ENCODE results near the gene GPC4. TPM values are rescaled to one million over a fixed set of nuclear protein-coding genes. Genes with fewer than 3 reads are reported as not detected.

The GPC4 gene
- total RNA-seq, 2 donors from 2014 or later = 3.8 to 5.8 TPM

- Histone ChIP-seq H3K27me3 (no peaks in the 10 kb centered on the region), H3K4me1 (no peaks in the 10 kb centered on the region), H3K4me3 (no peak overlapping the region), H3K36me3 (no peaks in the 10 kb centered on the region), H3K9me3 (no peaks in the 10 kb centered on the region), H3K27ac (no peak overlapping the region)
- no peak for TF ChIP-seq CTCF (IDR thresholded peaks at IDR 0.05)
- DNase-seq (ENCODE audit: low spot score) = no peak
Observed at GRCh38 chrX:133437356-133437755, 22.1 kb upstream of the GPC4 start.

- DNase-seq (ENCODE audit: low spot score) = no peak
- Histone ChIP-seq H3K36me3 (no peaks in the 10 kb centered on the region), H3K4me1 (no peaks in the 10 kb centered on the region), H3K27ac (no peak overlapping the region), H3K27me3 (no peaks in the 10 kb centered on the region), H3K4me3 (no peak overlapping the region), H3K9me3 (no peaks in the 10 kb centered on the region)
- TF ChIP-seq CTCF (IDR thresholded peaks at IDR 0.05) = no peak
Observed at GRCh38 chrX:133435544-133436124, 20.3 kb upstream of the GPC4 start.

- no peak for TF ChIP-seq CTCF (IDR thresholded peaks at IDR 0.05)
- H3K27me3 ChIP-seq = no peaks in the 10 kb centered on the region
Observed at GRCh38 chrX:133434197-133434820, 19.0 kb upstream of the GPC4 start.

GRCh38 chrX:133419911-133420310 is 4.6 kb upstream of the GPC4 start:
- H3K27ac ChIP-seq = no peak overlapping the region
- H3K4me1 ChIP-seq = peaks cover 0 to 6% of the 10 kb centered on the region in 2 donors
- no peak overlapping the region for H3K4me3 ChIP-seq
- H3K27me3 ChIP-seq = no peaks in the 10 kb centered on the region
- no peaks in the 10 kb centered on the region for H3K9me3 ChIP-seq
- no peak for DNase-seq (ENCODE audit: low spot score)
- TF ChIP-seq CTCF (IDR thresholded peaks at IDR 0.05) = no peak
- no peaks in the 10 kb centered on the region for H3K36me3 ChIP-seq

More at GRCh38 chrX:133434197-133434820, 19.0 kb upstream of the GPC4 start:
- no peak for DNase-seq (ENCODE audit: low spot score)
- Histone ChIP-seq H3K36me3 (no peaks in the 10 kb centered on the region), H3K9me3 (no peaks in the 10 kb centered on the region), H3K27ac (no peak overlapping the region), H3K4me3 (no peak overlapping the region), H3K4me1 (no peaks in the 10 kb centered on the region)

- Histone ChIP-seq H3K27me3 (no peaks in the 10 kb centered on the region), H3K4me3 (no peak overlapping the region), H3K4me1 (peaks cover 0 to 6% of the 10 kb centered on the region in 2 donors), H3K36me3 (no peaks in the 10 kb centered on the region), H3K9me3 (no peaks in the 10 kb centered on the region), H3K27ac (no peak overlapping the region)
- no peak for DNase-seq (ENCODE audit: low spot score)
- no peak for TF ChIP-seq CTCF (IDR thresholded peaks at IDR 0.05)
Observed at GRCh38 chrX:133418588-133418987, 3.3 kb upstream of the GPC4 start.

GRCh38 chrX:133417364-133417763 is 2.1 kb upstream of the GPC4 start:
- H3K27me3 ChIP-seq = no peaks in the 10 kb centered on the region
- H3K27ac ChIP-seq = no peak overlapping the region
- no peaks in the 10 kb centered on the region for H3K9me3 ChIP-seq
- TF ChIP-seq CTCF (IDR thresholded peaks at IDR 0.05) = no peak
- H3K4me1 ChIP-seq = peaks cover 0 to 6% of the 10 kb centered on the region in 2 donors
- no peaks in the 10 kb centered on the region for H3K36me3 ChIP-seq
- no peak for DNase-seq (ENCODE audit: low spot score)
- no peak overlapping the region for H3K4me3 ChIP-seq

Measured in right atrium auricular region (tissue), 2 donors.